ENCODE measurements around the gene OR6K3. TPM values are rescaled to one million over a fixed set of nuclear protein-coding genes. Genes with fewer than 3 reads are reported as not detected.

OR6K3 gene
- total RNA-seq (2014; rRNA removed; shearing (Covaris generic)): not detected in 2 replicates

GRCh38 chr1:158720620-158721019, at the start of gene OR6K3:
TSS of gene OR6K3 (minus strand) at chr1:158720720. CDS start at chr1:158718115, 2,605 bp downstream.
- H3K27me3 ChIP-seq: no peaks in the 10 kb centered on the region
- H3K4me3 ChIP-seq: no peak within 1 kb of the TSS
- DNase-seq: no peak
- H3K4me1 ChIP-seq: no peaks in the 10 kb centered on the region
- H3K36me3 ChIP-seq: no peaks in the 10 kb centered on the region
- no peaks in the 10 kb centered on the region for H3K9me3 ChIP-seq (replicated peaks)
- H3K27ac ChIP-seq: no peak within 1 kb of the TSS

GRCh38 chr1:158754420-158754819, 33.9 kb upstream of the OR6K3 start, which contains the start of gene OR6K6:
TSS of gene OR6K6 (plus strand) at chr1:158754720. CDS start at chr1:158754888, 168 bp downstream.
- no peak within 1 kb of the TSS for H3K4me3 ChIP-seq
- no peaks in the 10 kb centered on the region for H3K9me3 ChIP-seq (replicated peaks)
- no peaks in the 10 kb centered on the region for H3K27me3 ChIP-seq
- no peak within 1 kb of the TSS for H3K27ac ChIP-seq
- DNase-seq: no peak
- no peaks in the 10 kb centered on the region for H3K4me1 ChIP-seq
- H3K36me3 ChIP-seq: no peaks in the 10 kb centered on the region

- H3K9me3 ChIP-seq (replicated peaks): no peaks in the 10 kb centered on the region
- H3K36me3 ChIP-seq: no peaks in the 10 kb centered on the region
- H3K4me1 ChIP-seq: no peaks in the 10 kb centered on the region
- H3K27ac ChIP-seq: no peak overlapping the region
- no peak for DNase-seq
- no peak overlapping the region for H3K4me3 ChIP-seq
- no peaks in the 10 kb centered on the region for H3K27me3 ChIP-seq
These were observed 31.7 kb upstream of the OR6K3 start for GRCh38 chr1:158752155-158752712.

- Histone ChIP-seq H3K36me3 (no peaks in the 10 kb centered on the region), H3K9me3 (replicated peaks) (no peaks in the 10 kb centered on the region), H3K4me1 (no peaks in the 10 kb centered on the region), H3K4me3 (no peak overlapping the region), H3K27ac (no peak overlapping the region), H3K27me3 (no peaks in the 10 kb centered on the region)
- DNase-seq: no peak
These were observed 15.3 kb upstream of the OR6K3 start for GRCh38 chr1:158735848-158736247.

GRCh38 chr1:158732524-158732923, 12.0 kb upstream of the OR6K3 start:
- no peak for DNase-seq
- no peaks in the 10 kb centered on the region for H3K36me3 ChIP-seq
- no peak overlapping the region for H3K27ac ChIP-seq
- H3K4me1 ChIP-seq: no peaks in the 10 kb centered on the region
- no peaks in the 10 kb centered on the region for H3K9me3 ChIP-seq (replicated peaks)
- H3K4me3 ChIP-seq: no peak overlapping the region
- no peaks in the 10 kb centered on the region for H3K27me3 ChIP-seq

GRCh38 chr1:158731707-158732106, 11.2 kb upstream of the OR6K3 start:
- Histone ChIP-seq H3K4me1 (no peaks in the 10 kb centered on the region), H3K27me3 (no peaks in the 10 kb centered on the region), H3K9me3 (replicated peaks) (no peaks in the 10 kb centered on the region), H3K27ac (no peak overlapping the region), H3K36me3 (no peaks in the 10 kb centered on the region), H3K4me3 (no peak overlapping the region)
- DNase-seq: no peak

- Histone ChIP-seq H3K36me3 (no peaks in the 10 kb centered on the region), H3K27me3 (no peaks in the 10 kb centered on the region), H3K9me3 (replicated peaks) (no peaks in the 10 kb centered on the region), H3K27ac (no peak overlapping the region), H3K4me1 (no peaks in the 10 kb centered on the region), H3K4me3 (no peak overlapping the region)
- DNase-seq: no peak
These were observed 9.9 kb upstream of the OR6K3 start for GRCh38 chr1:158730453-158730852.

GRCh38 chr1:158728510-158729225, 8.1 kb upstream of the OR6K3 start:
- Histone ChIP-seq H3K4me1 (no peaks in the 10 kb centered on the region), H3K9me3 (replicated peaks) (no peaks in the 10 kb centered on the region), H3K36me3 (no peaks in the 10 kb centered on the region), H3K27ac (no peak overlapping the region), H3K4me3 (no peak overlapping the region), H3K27me3 (no peaks in the 10 kb centered on the region)
- DNase-seq: no peak

- Histone ChIP-seq H3K4me3 (no peak overlapping the region), H3K27ac (no peak overlapping the region), H3K27me3 (no peaks in the 10 kb centered on the region), H3K36me3 (no peaks in the 10 kb centered on the region), H3K4me1 (no peaks in the 10 kb centered on the region), H3K9me3 (replicated peaks) (no peaks in the 10 kb centered on the region)
- no peak for DNase-seq
These were observed 3.9 kb upstream of the OR6K3 start for GRCh38 chr1:158724442-158724841.

- no peaks in the 10 kb centered on the region for H3K4me1 ChIP-seq
- H3K9me3 ChIP-seq (replicated peaks): no peaks in the 10 kb centered on the region
- no peaks in the 10 kb centered on the region for H3K27me3 ChIP-seq
- H3K27ac ChIP-seq: no peak overlapping the region
- H3K4me3 ChIP-seq: no peak overlapping the region
- H3K36me3 ChIP-seq: no peaks in the 10 kb centered on the region
- no peak for DNase-seq
These were observed 856 bp downstream of the OR6K3 start for GRCh38 chr1:158719664-158720063.

- H3K27me3 ChIP-seq: no peaks in the 10 kb centered on the region
- H3K4me1 ChIP-seq: no peaks in the 10 kb centered on the region
- no peaks in the 10 kb centered on the region for H3K9me3 ChIP-seq (replicated peaks)
- no peaks in the 10 kb centered on the region for H3K36me3 ChIP-seq
- H3K27ac ChIP-seq: no peak overlapping the region
- no peak overlapping the region for H3K4me3 ChIP-seq
- no peak for DNase-seq
These were observed 3.2 kb downstream of the OR6K3 start for GRCh38 chr1:158717344-158717743.

GRCh38 chr1:158716335-158716734, 4.2 kb downstream of the OR6K3 start:
- no peak overlapping the region for H3K4me3 ChIP-seq
- H3K27me3 ChIP-seq: no peaks in the 10 kb centered on the region
- no peak overlapping the region for H3K27ac ChIP-seq
- H3K36me3 ChIP-seq: no peaks in the 10 kb centered on the region
- DNase-seq: no peak
- no peaks in the 10 kb centered on the region for H3K9me3 ChIP-seq (replicated peaks)
- no peaks in the 10 kb centered on the region for H3K4me1 ChIP-seq

GRCh38 chr1:158714754-158715153, 5.8 kb downstream of the OR6K3 start:
- Histone ChIP-seq H3K36me3 (no peaks in the 10 kb centered on the region), H3K9me3 (replicated peaks) (no peaks in the 10 kb centered on the region), H3K27me3 (no peaks in the 10 kb centered on the region), H3K4me1 (no peaks in the 10 kb centered on the region), H3K4me3 (no peak overlapping the region), H3K27ac (no peak overlapping the region)
- DNase-seq: no peak

- no peak overlapping the region for H3K4me3 ChIP-seq
- no peak overlapping the region for H3K27ac ChIP-seq
- no peaks in the 10 kb centered on the region for H3K27me3 ChIP-seq
- no peaks in the 10 kb centered on the region for H3K36me3 ChIP-seq
- no peaks in the 10 kb centered on the region for H3K4me1 ChIP-seq
- no peaks in the 10 kb centered on the region for H3K9me3 ChIP-seq (replicated peaks)
- no peak for DNase-seq
These were observed 9.4 kb downstream of the OR6K3 start for GRCh38 chr1:158711098-158711497.

GRCh38 chr1:158706096-158706495, 14.4 kb downstream of the OR6K3 start:
- Histone ChIP-seq H3K36me3 (no peaks in the 10 kb centered on the region), H3K4me1 (no peaks in the 10 kb centered on the region), H3K9me3 (replicated peaks) (no peaks in the 10 kb centered on the region), H3K27ac (no peak overlapping the region), H3K27me3 (no peaks in the 10 kb centered on the region), H3K4me3 (no peak overlapping the region)
- no peak for DNase-seq

- Histone ChIP-seq H3K4me1 (no peaks in the 10 kb centered on the region), H3K27me3 (no peaks in the 10 kb centered on the region), H3K9me3 (replicated peaks) (no peaks in the 10 kb centered on the region), H3K4me3 (no peak within 1 kb of the TSS), H3K27ac (no peak within 1 kb of the TSS), H3K36me3 (no peaks in the 10 kb centered on the region)
- no peak for DNase-seq
These were observed 20.0 kb downstream of the OR6K3 start, which contains the start of gene OR6K2 for GRCh38 chr1:158700552-158700951. TSS of gene OR6K2 (minus strand) at chr1:158700652. CDS start at chr1:158700652, 0 bp downstream.

Measured in SJCRH30 (cell line).